GM19239 (cell line): ENCODE data around the gene PHC3.
"Not testable (repeated sequence)": the region's sequence is repeated elsewhere in the genome, so short reads cannot be mapped to it uniquely, and the experiment has no call there.

Experiments
- DNase-seq: peaks from one replicate; pipeline ENCODE4 v3.0.0; 2011; ENCODE audit warnings: low spot score; ENCODE audit not compliant: insufficient read length
- FAIRE-seq: peaks from 2 replicates; lab custom pipeline; 2011; peaks lifted over from hg19 to GRCh38; lab: Jason Lieb, UNC

Gene PHC3

DNA sequence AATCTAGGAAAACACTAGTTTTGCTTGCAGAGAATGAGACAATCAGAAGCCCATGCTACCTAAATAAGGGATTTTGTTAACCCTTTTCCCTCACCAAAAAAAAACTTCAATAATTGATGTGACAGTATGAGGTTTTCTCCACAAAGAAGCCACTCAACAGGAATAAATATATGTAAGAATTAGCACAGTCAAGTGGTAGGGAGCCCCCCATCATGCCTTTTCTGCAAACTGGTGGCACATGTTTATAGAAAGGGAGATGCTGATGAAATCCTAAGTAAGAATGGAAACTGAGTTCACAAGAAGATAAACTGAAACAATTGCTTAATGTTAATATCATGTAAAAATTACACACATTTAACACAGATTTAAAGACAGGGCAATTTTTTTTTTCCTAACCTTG, 51.0 kb downstream of the PHC3 start:
- FAIRE-seq (no peak), DNase-seq (no peak)

- FAIRE-seq (no peak), DNase-seq (no peak)
Measured at GRCh38 chr3:170128977-170129431, 52.5 kb downstream of the PHC3 start.

- DNase-seq (peak; percentile 42), FAIRE-seq (peak; percentile 99)
Measured at GRCh38 chr3:170128259-170128976, 53.1 kb downstream of the PHC3 start.

DNA sequence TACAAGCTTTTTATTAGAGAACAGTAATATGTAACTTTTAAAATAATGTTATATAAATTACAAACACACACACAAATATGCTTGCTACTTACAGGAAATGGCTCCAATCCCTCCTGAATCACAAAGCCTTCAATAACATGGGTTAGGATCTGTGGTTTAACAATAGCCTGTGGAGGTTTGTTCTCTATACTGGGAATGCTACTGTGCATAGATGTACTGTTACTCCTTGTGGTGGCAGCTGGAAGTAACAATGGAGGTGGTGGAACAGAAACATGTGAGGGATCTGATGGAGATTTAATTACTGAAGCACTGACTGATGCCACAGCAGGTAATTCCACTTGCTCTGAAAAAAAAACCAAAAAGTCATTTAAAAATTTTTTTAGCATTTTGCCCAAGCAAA, 64.4 kb downstream of the PHC3 start:
- no peak for FAIRE-seq

GRCh38 chr3:170114165-170114564, 67.4 kb downstream of the PHC3 start:
- DNase-seq, FAIRE-seq: not testable (repeated sequence)

More for the DNA sequence above, 64.4 kb downstream of the PHC3 start:
- no peak for DNase-seq

DNA sequence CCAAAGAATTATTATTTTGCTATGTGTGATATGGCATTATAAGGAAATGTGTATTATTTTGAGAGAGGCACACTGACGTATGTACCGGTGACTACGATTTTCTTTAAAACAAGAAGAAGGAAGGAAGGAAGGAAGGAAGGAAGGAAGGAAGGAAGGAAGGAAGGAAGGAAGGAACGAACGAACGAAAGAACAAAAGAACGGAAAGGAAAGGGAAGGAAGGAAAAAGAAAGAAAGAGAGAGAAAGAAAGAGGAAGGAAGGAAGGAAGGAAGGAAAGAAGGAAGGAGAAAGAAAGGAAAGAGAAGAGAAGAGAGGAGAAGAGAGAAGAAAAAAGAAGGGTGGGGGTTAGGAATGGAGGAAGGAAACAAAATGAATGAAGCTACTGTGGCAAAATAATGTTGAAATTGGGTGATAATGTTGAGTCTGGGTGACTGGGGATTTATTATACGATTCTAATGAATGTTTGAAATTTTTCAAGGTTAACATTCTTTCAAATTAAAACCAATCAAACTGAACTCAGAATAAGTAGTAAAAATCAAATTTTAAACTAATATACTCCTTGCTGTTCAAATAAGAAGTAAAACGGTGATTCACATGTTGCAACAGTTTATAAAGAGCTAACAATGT, 70.3 kb downstream of the PHC3 start:
- peak; percentile 37 for FAIRE-seq
- DNase-seq, result no peak

- no peak for DNase-seq
Measured at GRCh38 chr3:170109579-170110293, 71.8 kb downstream of the PHC3 start.

DNA sequence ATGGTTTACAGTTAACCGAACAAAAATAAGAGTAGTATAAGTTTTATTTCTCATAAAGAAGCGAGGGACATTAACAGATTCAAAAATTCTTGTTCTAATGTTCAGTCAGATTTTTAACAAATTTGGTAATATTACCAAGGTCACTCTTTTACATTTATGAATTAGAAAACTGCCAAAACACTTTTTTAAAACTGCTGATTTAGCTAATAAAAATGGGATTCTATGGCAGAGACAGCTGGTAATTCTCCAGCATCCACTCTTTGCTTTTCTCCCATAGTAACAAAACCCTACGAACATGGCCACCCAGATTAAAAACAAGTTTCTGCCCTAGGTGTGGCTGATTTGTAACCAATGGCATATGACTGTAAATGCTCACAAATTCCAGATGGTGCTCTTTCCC, 72.6 kb downstream of the PHC3 start:
- no peak for FAIRE-seq

More at GRCh38 chr3:170109579-170110293, 71.8 kb downstream of the PHC3 start:
- FAIRE-seq, result no peak

GRCh38 chr3:170107941-170108340, 73.6 kb downstream of the PHC3 start:
- DNase-seq (no peak), FAIRE-seq (no peak)

More for the DNA sequence above, 72.6 kb downstream of the PHC3 start:
- no peak for DNase-seq

DNA sequence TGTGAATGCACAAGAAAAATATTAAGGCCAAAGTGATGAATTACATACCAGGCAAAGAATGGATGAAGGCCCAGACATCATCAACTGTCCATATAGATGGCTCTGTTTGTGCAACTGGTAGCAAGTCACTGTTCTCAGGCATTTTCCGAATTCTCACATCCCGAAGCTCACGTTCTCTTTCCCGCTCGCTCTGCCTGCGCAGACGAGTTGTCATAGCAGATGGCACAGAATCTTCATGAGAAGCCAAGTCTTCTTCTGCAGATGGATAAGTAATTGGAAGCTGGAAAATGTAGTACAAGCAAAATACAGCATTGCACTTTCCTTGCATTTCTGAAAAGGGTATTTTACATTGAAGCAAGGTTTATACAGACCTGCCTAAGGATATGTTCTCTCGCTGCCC, 79.1 kb downstream of the PHC3 start:
- DNase-seq (no peak), FAIRE-seq (no peak)

- no peak for FAIRE-seq
- no peak for DNase-seq
Measured at GRCh38 chr3:170100944-170101343, 80.6 kb downstream of the PHC3 start.

DNA sequence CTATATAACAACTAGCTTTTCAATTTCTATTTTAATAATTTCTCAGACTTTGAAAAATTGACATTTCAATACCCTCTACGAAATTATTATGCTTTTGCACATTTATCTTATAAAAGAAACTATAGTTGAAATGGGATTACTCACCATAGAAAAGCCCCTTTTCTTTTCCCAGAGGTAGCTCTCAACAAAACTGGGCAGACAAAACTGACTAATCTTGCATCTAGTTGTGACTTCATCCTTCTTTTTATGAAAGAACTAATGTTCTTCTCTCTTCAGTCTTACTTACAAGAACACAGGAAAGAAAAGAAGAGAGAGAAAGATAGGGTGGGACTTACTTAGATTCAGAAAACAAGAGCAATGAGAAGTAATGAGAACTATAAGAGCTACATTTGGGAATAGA, 82.8 kb downstream of the PHC3 start:
- DNase-seq (no peak), FAIRE-seq (peak; percentile 65)

- FAIRE-seq (peak; percentile 26), DNase-seq (no peak)
Measured at GRCh38 chr3:170096342-170096741, 85.2 kb downstream of the PHC3 start.

DNA sequence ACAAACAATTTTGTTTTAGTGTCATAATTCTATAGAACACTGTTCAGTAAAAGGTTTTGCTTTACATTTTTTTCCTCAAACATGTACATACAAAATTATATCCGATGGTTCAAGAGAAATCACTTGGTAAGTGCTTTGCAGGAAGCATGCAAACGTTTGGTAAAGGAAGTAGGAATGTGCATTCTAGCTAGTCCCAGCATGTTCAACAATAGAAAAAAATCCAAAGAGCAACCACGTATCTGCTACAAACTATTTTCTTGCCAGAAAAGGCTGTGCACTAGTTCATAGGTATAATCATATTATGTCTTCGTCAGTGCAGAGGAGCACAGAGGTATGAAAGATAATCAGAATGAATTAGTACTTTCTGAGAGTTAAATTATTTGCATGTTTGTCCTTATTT, 85.8 kb downstream of the PHC3 start:
- DNase-seq, result no peak
- no peak for FAIRE-seq

- DNase-seq (no peak), FAIRE-seq (no peak)
Measured at GRCh38 chr3:170092907-170093306, 88.6 kb downstream of the PHC3 start.

GRCh38 chr3:170090601-170090981, 90.9 kb downstream of the PHC3 start:
- FAIRE-seq, result no peak
- no peak for DNase-seq

DNA sequence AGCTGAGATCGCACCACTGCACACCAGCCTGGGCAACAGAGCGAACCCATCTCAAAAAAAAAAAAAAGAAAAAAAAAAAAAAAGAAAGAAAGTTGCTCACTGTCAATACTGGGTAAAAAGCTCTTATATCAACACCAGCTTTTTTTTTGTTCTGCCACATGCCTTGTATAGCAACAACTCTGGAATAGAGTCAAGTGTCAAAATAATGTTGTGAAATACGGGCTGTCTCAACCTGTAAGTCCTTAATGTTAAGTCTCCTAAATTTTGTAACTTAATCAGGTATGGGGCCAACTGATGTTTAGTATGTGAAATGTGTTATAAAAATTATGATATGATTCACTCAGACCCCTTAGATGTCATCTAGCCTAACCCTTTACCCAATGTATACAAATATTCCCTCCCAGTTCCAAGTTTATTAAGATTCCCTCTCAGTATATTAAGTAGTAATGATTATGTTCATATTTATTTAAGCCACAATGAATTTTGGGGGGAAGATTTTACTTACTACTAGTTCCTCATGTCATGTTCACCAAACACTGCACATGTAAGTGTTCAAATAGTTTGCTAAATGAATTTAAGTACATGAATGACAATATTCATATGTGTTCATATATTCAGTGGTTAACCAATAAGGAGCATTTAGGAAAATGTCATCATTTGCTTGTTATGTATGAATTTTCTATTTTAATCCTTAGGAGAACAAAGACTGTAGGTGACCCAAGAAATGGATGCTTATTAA, 91.5 kb downstream of the PHC3 start:
- FAIRE-seq, result no peak
- DNase-seq, result no peak

DNA sequence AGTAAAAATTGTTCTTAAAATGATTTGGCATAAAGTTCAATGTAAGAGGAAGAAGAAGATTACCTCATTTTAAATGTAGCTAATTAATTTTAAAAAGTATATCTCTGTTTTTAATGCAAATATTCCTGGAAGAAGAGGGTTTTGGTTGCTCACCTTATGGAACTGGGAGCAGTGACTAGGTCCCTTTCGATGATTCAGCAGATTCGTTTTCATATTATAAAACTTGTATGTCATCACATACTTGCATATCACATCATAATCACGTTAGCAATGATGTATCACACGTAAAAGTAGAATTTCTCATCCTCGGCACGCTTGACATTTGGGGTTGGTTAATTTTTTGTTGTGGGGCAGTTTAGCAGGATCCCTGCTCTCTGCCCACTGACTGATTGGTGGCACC, 96.1 kb downstream of the PHC3 start:
- no peak for DNase-seq
- FAIRE-seq, result no peak

DNA sequence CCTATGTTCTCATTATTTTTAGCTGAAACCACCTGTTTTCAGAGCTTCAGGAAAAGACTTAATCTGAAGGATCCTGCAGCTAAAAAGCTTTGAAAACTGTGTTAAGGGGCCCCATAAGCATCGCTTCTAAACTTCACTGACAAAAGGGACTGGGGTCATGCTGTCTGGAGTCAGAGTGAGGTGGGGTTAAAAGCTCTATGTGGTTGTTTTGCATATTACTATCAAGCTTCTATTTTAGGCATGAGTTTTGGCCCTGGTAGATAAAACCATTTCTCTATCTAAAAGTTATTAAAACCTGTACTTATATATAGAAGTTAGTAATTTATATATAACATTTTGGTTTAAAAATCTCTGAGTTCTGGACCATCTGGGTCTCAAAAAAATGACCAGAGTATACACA, 98.2 kb downstream of the PHC3 start:
- FAIRE-seq (no peak), DNase-seq (no peak)

GRCh38 chr3:170081079-170081741, 100.3 kb downstream of the PHC3 start:
- FAIRE-seq (no peak), DNase-seq (no peak)
